NT2/D1 (cell line): Measurements from ENCODE around the gene ELK4.

Experiments used
- SUZ12 ChIP-seq: IDR thresholded peaks from 2 replicates; pipeline ENCODE4 v1.6.1; 2011; ENCODE audit not compliant: insufficient read length, insufficient read depth; ENCODE audit errors: extremely low read depth
- YY1 ChIP-seq: IDR thresholded peaks from 2 replicates; pipeline ENCODE4 v1.6.1; 2011; ENCODE audit not compliant: insufficient read length, insufficient read depth
- ZNF274 ChIP-seq: IDR thresholded peaks from 2 replicates; pipeline ENCODE4 v1.6.1; 2011; ENCODE audit warnings: mild to moderate bottlenecking, low read depth, low read length

GRCh38 chr1:205663286-205663936 lies 31.6 kb upstream of the ELK4 start:
- TF ChIP-seq ZNF274 (no peak), YY1 (no peak), SUZ12 (no peak)
